ENCODE measurements around the gene DPEP1.

DNA sequence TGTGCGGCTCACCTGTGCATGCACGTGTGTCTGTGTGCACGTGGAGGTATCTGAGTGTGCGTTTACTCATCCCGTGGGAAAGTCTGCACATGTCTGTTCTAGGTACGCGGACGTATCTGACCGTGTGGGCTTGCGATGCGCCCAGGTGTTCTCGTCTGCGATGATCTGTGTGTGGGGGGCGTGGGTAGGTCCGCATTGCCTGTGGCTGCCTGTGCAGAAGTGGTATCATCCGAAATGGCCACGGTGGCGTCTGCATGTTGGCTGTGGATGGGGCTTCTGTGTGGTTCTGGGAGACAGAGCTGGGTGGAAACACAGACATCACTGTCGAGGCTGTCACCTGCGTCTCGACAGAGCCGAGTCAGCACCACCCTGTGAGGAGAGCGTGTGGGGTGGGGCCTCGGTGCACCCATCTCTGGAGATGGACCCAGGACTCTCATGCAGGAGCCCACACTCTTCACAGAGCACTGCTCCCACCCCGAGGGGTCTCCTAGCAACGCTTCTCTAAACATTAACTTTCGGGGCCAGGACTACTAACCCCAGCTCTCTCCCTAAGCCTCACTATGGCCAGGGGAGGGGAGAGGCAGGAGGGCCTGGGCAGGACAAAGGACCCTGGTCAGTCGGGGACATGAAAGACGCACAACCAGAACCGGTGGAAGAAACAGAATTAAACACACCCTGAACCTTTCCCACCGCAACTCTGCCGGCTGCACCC, 8.4 kb downstream of the DPEP1 start:
- TF ChIP-seq POLR2A (IDR thresholded peaks at IDR 0.05) = no peak
- TF ChIP-seq, protein P1, sequence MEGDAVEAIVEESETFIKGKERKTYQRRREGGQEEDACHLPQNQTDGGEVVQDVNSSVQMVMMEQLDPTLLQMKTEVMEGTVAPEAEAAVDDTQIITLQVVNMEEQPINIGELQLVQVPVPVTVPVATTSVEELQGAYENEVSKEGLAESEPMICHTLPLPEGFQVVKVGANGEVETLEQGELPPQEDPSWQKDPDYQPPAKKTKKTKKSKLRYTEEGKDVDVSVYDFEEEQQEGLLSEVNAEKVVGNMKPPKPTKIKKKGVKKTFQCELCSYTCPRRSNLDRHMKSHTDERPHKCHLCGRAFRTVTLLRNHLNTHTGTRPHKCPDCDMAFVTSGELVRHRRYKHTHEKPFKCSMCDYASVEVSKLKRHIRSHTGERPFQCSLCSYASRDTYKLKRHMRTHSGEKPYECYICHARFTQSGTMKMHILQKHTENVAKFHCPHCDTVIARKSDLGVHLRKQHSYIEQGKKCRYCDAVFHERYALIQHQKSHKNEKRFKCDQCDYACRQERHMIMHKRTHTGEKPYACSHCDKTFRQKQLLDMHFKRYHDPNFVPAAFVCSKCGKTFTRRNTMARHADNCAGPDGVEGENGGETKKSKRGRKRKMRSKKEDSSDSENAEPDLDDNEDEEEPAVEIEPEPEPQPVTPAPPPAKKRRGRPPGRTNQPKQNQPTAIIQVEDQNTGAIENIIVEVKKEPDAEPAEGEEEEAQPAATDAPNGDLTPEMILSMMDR (IDR thresholded peaks at IDR 0.05) = no peak
- TF ChIP-seq EP300 (IDR thresholded peaks at IDR 0.05; ENCODE audit: low read depth) = no peak

All from transverse colon (tissue), 3 donors.